ENCODE results near the gene PIGW. TPM values are rescaled to one million over a fixed set of nuclear protein-coding genes. Genes with fewer than 3 reads are reported as not detected.
A peak's percentile ranks its signal among the peaks of the same experiment; 100 is the strongest.

Gene PIGW
- total and polyA plus RNA-seq, 2 experiments from 2014 or later, result 5.5 to 15.8 TPM

DNA sequence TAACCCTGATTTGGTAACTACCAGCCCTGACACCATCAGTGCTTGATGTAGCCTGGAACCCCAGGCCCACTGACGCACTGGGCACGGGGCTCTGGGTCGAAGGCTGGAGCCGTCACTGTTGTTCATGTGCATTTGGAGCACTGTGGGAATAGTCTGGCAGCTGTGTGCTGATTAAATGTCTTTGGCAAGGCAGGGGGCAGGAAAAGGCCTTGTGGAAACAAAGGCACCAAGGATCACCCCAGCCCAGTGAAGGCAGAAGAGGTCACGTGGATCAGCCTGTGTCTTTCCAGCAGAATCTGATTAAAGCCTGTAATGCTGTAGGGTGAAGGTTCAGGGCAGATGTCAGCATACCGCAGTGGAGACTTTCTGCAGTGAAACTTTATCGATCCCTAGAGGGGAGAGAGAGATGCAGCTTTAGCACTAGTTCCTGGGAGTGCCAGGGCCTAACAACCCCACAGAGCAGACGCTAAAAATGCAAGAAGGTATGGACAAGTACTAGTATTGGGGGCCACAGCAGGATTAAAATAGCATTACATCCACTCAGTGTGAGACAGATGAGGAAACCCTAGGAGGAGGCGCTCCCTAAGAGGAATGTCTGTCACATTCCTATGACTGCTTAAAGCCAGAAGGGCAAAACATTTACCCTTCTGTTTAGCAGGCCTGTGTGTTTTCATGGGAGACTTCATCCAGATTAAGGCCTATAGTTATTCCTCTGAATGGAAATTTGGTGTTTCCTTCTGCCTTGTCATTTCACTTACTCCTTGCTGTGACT, 38.6 kb upstream of the PIGW start:
- Histone ChIP-seq H3K27me3 (ENCODE audit: insufficient read depth) (no peaks in the 10 kb centered on the region), H3K4me1 (ENCODE audit: insufficient read depth) (no peaks in the 10 kb centered on the region), H3K9me2 (ENCODE audit: insufficient read depth) (no peaks in the 10 kb centered on the region), H4K20me1 (replicated peaks; ENCODE audit: insufficient read depth) (peaks cover 11% of the 10 kb centered on the region; the same call in 1 of the 2 replicates), H3F3A (replicated peaks; ENCODE audit: low read depth) (peaks cover 12% of the 10 kb centered on the region), H3K27ac (ENCODE audit: low read depth) (0 out of 2 replicates have a peak overlapping the region, but pooled peaks have one; percentile 72), H3K79me2 (replicated peaks; ENCODE audit: insufficient read depth) (peaks cover 11% of the 10 kb centered on the region), H3K4me3 (no peak overlapping the region), H3K36me3 (ENCODE audit: insufficient read depth) (peaks cover 23% of the 10 kb centered on the region), H3K4me2 (no peak overlapping the region), H2AFZ (no peak overlapping the region)
- H3K36me3 Mint-ChIP-seq (ENCODE audit: low read depth), result peaks cover 81% of the 10 kb centered on the region
- TF ChIP-seq ZNF331 (CRISPR knock-in tag; IDR thresholded peaks at IDR 0.05; ENCODE audit: low read depth), result no peak
- 0 out of 2 replicates have a peak, but pooled peaks have one; percentile 10 for TF ChIP-seq POLR2AphosphoS5 (IDR thresholded peaks at IDR 0.05; ENCODE audit: low read depth)
- no peak overlapping the region for H3K4me3 Mint-ChIP-seq
- peak overlapping the region; percentile 45; the same call in 1 of the 2 replicates for H3K27ac Mint-ChIP-seq
- ATAC-seq (peak; percentile 20; the same call in 1 of the 3 replicates), DNase-seq (ENCODE audit: low spot score) (no peak)
- no peaks in the 10 kb centered on the region for H3K9me3 Mint-ChIP-seq
- H3K4me1 Mint-ChIP-seq, result no peaks in the 10 kb centered on the region
- H3K27me3 Mint-ChIP-seq (ENCODE audit: insufficient read depth, low read depth, poor library complexity), result peaks cover 2% of the 10 kb centered on the region

DNA sequence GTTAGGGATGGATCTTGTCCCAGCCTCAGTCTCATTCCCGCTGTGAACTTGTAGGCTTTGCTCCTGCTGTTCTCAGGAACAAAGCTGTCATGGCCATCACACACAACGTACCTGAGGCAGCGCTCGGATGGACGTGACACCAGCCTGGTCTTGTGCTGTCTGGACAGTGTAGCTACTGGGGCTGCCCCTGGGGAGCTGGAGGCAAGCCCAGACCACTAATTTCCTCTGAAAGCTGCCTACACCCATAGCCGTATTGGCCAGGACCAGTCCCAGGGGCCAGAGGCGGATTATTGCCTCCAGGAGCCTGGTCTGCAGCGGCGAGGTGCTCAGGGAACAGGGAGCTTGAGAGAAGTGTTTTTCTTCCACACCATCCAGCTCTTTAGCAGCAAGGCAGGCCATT, 36.6 kb upstream of the PIGW start:
- DNase-seq (ENCODE audit: low spot score) (no peak), ATAC-seq (no peak)
- H3K4me2 ChIP-seq, result no peak overlapping the region
- Mint-ChIP-seq H3K27ac (no peak overlapping the region), H3K9me3 (no peaks in the 10 kb centered on the region), H3K4me3 (no peak overlapping the region), H3K36me3 (ENCODE audit: low read depth) (peaks cover 86% of the 10 kb centered on the region), H3K4me1 (no peaks in the 10 kb centered on the region), H3K27me3 (ENCODE audit: insufficient read depth, low read depth, poor library complexity) (peaks cover 2% of the 10 kb centered on the region)
- H3K36me3 ChIP-seq (ENCODE audit: insufficient read depth), result peaks cover 31% of the 10 kb centered on the region
- peaks cover 5% of the 10 kb centered on the region; the same call in 1 of the 2 replicates for H4K20me1 ChIP-seq (replicated peaks; ENCODE audit: insufficient read depth)
- no peaks in the 10 kb centered on the region for H3K4me1 ChIP-seq (ENCODE audit: insufficient read depth)
- H3K27ac ChIP-seq (ENCODE audit: low read depth), result 0 out of 2 replicates have a peak overlapping the region, but pooled peaks have one; percentile 14
- H3K9me2 ChIP-seq (ENCODE audit: insufficient read depth), result no peaks in the 10 kb centered on the region
- H3K4me3 ChIP-seq, result no peak overlapping the region
- H3K27me3 ChIP-seq (ENCODE audit: insufficient read depth), result no peaks in the 10 kb centered on the region
- no peaks in the 10 kb centered on the region for H3K79me2 ChIP-seq (replicated peaks; ENCODE audit: insufficient read depth)
- H2AFZ ChIP-seq, result no peak overlapping the region
- peaks cover 10% of the 10 kb centered on the region for H3F3A ChIP-seq (replicated peaks; ENCODE audit: low read depth)
- TF ChIP-seq ZNF331 (CRISPR knock-in tag; IDR thresholded peaks at IDR 0.05; ENCODE audit: low read depth), result no peak
- no peak for TF ChIP-seq CREB1 (CRISPR knock-in tag; IDR thresholded peaks at IDR 0.05; ENCODE audit: low read depth)
- TF ChIP-seq, protein P1, sequence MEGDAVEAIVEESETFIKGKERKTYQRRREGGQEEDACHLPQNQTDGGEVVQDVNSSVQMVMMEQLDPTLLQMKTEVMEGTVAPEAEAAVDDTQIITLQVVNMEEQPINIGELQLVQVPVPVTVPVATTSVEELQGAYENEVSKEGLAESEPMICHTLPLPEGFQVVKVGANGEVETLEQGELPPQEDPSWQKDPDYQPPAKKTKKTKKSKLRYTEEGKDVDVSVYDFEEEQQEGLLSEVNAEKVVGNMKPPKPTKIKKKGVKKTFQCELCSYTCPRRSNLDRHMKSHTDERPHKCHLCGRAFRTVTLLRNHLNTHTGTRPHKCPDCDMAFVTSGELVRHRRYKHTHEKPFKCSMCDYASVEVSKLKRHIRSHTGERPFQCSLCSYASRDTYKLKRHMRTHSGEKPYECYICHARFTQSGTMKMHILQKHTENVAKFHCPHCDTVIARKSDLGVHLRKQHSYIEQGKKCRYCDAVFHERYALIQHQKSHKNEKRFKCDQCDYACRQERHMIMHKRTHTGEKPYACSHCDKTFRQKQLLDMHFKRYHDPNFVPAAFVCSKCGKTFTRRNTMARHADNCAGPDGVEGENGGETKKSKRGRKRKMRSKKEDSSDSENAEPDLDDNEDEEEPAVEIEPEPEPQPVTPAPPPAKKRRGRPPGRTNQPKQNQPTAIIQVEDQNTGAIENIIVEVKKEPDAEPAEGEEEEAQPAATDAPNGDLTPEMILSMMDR (conservative IDR thresholded peaks at IDR 0.05; ENCODE audit: low read depth in 2 of 2), result no peak
- TF ChIP-seq EZH2 (IDR thresholded peaks at IDR 0.05; ENCODE audit: low read depth, unreplicated experiment), result no peak
- TF ChIP-seq, protein P2, sequence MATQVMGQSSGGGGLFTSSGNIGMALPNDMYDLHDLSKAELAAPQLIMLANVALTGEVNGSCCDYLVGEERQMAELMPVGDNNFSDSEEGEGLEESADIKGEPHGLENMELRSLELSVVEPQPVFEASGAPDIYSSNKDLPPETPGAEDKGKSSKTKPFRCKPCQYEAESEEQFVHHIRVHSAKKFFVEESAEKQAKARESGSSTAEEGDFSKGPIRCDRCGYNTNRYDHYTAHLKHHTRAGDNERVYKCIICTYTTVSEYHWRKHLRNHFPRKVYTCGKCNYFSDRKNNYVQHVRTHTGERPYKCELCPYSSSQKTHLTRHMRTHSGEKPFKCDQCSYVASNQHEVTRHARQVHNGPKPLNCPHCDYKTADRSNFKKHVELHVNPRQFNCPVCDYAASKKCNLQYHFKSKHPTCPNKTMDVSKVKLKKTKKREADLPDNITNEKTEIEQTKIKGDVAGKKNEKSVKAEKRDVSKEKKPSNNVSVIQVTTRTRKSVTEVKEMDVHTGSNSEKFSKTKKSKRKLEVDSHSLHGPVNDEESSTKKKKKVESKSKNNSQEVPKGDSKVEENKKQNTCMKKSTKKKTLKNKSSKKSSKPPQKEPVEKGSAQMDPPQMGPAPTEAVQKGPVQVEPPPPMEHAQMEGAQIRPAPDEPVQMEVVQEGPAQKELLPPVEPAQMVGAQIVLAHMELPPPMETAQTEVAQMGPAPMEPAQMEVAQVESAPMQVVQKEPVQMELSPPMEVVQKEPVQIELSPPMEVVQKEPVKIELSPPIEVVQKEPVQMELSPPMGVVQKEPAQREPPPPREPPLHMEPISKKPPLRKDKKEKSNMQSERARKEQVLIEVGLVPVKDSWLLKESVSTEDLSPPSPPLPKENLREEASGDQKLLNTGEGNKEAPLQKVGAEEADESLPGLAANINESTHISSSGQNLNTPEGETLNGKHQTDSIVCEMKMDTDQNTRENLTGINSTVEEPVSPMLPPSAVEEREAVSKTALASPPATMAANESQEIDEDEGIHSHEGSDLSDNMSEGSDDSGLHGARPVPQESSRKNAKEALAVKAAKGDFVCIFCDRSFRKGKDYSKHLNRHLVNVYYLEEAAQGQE (IDR thresholded peaks at IDR 0.05; ENCODE audit: unreplicated experiment), result no peak
- TF ChIP-seq STAT1 (IDR thresholded peaks at IDR 0.05; ENCODE audit: unreplicated experiment), result no peak
- TF ChIP-seq, protein P3, sequence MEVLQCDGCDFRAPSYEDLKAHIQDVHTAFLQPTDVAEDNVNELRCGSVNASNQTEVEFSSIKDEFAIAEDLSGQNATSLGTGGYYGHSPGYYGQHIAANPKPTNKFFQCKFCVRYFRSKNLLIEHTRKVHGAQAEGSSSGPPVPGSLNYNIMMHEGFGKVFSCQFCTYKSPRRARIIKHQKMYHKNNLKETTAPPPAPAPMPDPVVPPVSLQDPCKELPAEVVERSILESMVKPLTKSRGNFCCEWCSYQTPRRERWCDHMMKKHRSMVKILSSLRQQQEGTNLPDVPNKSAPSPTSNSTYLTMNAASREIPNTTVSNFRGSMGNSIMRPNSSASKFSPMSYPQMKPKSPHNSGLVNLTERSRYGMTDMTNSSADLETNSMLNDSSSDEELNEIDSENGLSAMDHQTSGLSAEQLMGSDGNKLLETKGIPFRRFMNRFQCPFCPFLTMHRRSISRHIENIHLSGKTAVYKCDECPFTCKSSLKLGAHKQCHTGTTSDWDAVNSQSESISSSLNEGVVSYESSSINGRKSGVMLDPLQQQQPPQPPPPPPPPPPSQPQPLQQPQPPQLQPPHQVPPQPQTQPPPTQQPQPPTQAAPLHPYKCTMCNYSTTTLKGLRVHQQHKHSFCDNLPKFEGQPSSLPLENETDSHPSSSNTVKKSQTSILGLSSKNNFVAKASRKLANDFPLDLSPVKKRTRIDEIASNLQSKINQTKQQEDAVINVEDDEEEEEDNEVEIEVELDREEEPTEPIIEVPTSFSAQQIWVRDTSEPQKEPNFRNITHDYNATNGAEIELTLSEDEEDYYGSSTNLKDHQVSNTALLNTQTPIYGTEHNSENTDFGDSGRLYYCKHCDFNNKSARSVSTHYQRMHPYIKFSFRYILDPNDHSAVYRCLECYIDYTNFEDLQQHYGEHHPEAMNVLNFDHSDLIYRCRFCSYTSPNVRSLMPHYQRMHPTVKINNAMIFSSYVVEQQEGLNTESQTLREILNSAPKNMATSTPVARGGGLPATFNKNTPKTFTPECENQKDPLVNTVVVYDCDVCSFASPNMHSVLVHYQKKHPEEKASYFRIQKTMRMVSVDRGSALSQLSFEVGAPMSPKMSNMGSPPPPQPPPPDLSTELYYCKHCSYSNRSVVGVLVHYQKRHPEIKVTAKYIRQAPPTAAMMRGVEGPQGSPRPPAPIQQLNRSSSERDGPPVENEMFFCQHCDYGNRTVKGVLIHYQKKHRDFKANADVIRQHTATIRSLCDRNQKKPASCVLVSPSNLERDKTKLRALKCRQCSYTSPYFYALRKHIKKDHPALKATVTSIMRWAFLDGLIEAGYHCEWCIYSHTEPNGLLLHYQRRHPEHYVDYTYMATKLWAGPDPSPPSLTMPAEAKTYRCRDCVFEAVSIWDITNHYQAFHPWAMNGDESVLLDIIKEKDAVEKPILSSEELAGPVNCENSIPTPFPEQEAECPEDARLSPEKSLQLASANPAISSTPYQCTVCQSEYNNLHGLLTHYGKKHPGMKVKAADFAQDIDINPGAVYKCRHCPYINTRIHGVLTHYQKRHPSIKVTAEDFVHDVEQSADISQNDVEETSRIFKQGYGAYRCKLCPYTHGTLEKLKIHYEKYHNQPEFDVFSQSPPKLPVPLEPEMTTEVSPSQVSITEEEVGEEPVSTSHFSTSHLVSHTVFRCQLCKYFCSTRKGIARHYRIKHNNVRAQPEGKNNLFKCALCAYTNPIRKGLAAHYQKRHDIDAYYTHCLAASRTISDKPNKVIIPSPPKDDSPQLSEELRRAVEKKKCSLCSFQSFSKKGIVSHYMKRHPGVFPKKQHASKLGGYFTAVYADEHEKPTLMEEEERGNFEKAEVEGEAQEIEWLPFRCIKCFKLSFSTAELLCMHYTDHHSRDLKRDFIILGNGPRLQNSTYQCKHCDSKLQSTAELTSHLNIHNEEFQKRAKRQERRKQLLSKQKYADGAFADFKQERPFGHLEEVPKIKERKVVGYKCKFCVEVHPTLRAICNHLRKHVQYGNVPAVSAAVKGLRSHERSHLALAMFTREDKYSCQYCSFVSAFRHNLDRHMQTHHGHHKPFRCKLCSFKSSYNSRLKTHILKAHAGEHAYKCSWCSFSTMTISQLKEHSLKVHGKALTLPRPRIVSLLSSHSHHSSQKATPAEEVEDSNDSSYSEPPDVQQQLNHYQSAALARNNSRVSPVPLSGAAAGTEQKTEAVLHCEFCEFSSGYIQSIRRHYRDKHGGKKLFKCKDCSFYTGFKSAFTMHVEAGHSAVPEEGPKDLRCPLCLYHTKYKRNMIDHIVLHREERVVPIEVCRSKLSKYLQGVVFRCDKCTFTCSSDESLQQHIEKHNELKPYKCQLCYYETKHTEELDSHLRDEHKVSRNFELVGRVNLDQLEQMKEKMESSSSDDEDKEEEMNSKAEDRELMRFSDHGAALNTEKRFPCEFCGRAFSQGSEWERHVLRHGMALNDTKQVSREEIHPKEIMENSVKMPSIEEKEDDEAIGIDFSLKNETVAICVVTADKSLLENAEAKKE (CRISPR knock-in tag; IDR thresholded peaks at IDR 0.05), result no peak
- no peak for TF ChIP-seq NANOG (IDR thresholded peaks at IDR 0.05; ENCODE audit: borderline replicate concordance)
